Stimulated activated naive CD8-positive, alpha-beta T cell treated with anti-CD3 and anti-CD28 coated beads, Interleukin-15, Interleukin-2, amounts not matched to agents 100 ng/mL and 50 ng/mL, for 24 hours (primary cell): ENCODE results near the gene RGMA.

Experiments used
- H3K27ac Mint-ChIP-seq: one replicate; pipeline ENCODE4 v1.8.0; 2021; ENCODE audit warnings: mild to moderate bottlenecking, mixed read lengths
- H3K27me3 Mint-ChIP-seq: one replicate; pipeline ENCODE4 v1.8.0; 2021; ENCODE audit warnings: mixed read lengths
- H3K36me3 Mint-ChIP-seq: one replicate; pipeline ENCODE4 v1.8.0; 2021; ENCODE audit warnings: low read depth, mixed read lengths
- H3K4me1 Mint-ChIP-seq: one replicate; pipeline ENCODE4 v1.8.0; 2021; ENCODE audit warnings: low read depth, mixed read lengths
- H3K4me3 Mint-ChIP-seq: one replicate; pipeline ENCODE4 v1.8.0; 2021; ENCODE audit warnings: mild to moderate bottlenecking, mixed read lengths
- H3K9me3 Mint-ChIP-seq: one replicate; pipeline ENCODE4 v1.8.0; 2021; ENCODE audit warnings: mixed read lengths

The RGMA gene

DNA sequence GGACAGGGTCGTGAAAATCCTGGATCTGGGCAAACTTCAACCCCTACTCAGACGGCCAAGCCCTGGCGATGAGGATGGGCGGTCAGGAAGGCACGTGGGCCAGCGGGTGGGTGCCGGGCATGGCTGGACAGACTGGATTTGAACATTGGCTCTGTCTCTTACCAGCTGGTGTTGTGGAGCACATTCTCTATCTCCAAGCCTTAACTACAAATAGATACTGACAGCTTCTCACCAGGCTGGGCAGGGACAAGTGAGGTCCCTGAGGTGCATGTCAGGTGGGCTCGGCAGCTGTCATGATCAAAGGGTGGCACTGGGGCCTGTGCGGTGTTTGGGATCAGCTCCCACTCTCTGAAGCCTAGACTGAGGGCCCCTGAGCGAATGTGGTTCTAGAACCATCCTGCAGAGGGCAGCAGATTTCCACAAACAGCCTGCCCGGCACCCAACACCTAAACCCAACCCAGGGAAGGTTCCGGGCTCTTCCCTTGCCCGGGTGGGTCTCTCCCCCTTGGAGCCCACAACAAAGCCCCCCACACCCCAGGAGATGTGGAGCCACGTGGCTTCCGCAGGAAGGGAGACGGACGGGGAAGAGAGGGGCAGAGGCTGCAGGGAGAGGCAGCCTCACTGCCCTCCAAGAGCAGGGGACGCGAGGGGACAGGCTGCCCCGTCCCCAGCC, 58.4 kb downstream of the RGMA start:
- Mint-ChIP-seq H3K27me3 (no peaks in the 10 kb centered on the region), H3K36me3 (peaks cover 18% of the 10 kb centered on the region), H3K27ac (no peak overlapping the region), H3K4me3 (no peak overlapping the region), H3K4me1 (peaks cover 34% of the 10 kb centered on the region), H3K9me3 (no peaks in the 10 kb centered on the region)

DNA sequence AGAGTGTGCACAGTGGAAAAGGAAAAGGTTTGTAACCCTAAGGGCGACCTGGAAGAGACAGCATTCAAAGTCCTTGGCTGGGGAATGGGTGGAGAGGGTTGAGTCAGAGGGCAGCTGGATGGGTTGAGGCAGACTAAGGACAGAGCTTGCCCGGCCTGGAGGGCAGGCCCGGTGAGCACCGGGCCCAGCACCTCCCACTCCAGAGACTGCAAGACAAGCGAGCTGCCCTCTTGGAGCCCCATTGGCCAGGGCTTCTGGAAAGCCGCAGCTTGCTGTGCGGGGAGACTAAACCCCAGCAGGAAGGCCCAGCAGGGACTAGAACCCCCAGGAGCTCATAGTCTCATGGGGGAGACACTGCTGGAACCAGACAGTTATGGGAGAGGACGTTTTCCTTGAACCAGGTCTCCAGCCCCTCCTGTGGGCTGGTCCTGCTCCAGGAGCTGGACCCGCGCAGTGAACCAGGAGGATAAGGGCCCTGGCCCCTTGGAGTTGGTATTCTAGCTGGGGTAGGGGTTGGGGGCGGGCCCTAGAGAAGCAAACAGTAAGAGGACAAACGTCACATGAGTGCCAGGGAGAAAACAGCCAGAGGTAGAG, 59.1 kb downstream of the RGMA start:
- Mint-ChIP-seq H3K27me3 (no peaks in the 10 kb centered on the region), H3K9me3 (no peaks in the 10 kb centered on the region), H3K27ac (peak overlapping the region; percentile 41), H3K4me1 (peaks cover 40% of the 10 kb centered on the region), H3K36me3 (peaks cover 25% of the 10 kb centered on the region), H3K4me3 (no peak overlapping the region)

DNA sequence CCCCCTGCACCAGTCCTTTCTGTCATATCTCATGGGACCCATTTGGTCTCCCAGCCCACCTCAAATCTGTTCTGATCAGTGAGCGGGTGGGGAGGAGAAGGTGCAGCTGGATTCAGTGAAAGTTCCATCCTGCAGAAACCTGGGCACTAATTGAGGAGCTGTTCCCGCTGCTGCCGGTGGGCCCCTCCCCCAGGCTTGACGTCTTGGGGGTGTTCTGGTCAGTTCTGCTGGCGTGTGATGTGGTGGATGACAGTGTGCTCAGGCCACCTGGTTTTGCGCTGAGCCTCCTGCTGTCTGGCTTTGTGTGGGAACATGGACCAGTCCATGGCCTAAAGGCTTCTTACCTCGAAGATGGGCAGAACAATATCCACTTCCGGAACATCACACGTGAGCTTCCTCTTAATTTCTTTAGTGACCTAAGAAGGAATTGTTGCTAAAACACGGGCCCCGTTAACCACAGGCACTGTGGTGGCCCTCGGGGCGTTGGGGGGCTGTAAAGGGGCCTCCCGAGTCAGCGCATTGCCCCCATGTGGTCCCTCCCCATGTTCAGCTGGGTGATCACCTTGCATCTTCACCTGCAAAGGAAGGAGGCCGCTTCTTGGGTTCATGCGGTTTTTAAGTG, 59.7 kb downstream of the RGMA start:
- no peak overlapping the region for H3K4me3 Mint-ChIP-seq

DNA sequence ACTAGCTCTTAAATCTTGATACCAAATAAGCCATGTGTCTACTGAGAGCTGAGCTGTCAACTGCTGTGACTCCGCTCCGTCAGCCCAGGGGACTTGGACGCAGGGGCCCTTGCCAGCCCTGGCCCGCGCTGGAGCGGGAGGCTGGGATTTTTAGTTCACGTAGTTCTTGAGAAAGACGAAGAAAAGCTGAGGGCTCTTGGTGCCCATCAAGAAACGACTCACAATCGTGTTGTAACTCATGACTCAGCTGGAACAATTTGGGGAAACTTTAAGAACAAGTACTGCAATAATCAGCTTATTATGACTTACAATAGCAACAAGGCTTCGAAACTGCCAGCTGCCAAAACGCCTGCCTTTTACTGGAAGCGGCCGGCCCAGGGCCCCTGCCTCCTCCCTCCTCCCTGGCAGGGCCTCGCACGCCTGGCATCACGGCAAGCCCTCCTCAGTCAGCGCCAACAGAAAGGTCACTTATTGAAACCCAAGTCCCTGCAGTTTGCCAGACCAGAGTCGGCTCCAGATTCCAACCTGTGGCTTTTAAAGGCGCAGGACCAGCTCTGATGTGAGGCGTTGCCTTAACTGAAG, 60.3 kb downstream of the RGMA start:
- H3K4me3 Mint-ChIP-seq, result no peak overlapping the region
- no peaks in the 10 kb centered on the region for H3K27me3 Mint-ChIP-seq
- peak overlapping the region; percentile 75 for H3K27ac Mint-ChIP-seq
- peaks cover 37% of the 10 kb centered on the region for H3K36me3 Mint-ChIP-seq
- H3K9me3 Mint-ChIP-seq, result no peaks in the 10 kb centered on the region
- peaks cover 53% of the 10 kb centered on the region for H3K4me1 Mint-ChIP-seq

More for the DNA sequence above, 59.7 kb downstream of the RGMA start:
- H3K27ac Mint-ChIP-seq, result peak overlapping the region; percentile 41
- no peaks in the 10 kb centered on the region for H3K9me3 Mint-ChIP-seq
- H3K4me1 Mint-ChIP-seq, result peaks cover 47% of the 10 kb centered on the region
- H3K36me3 Mint-ChIP-seq, result peaks cover 31% of the 10 kb centered on the region
- no peaks in the 10 kb centered on the region for H3K27me3 Mint-ChIP-seq

DNA sequence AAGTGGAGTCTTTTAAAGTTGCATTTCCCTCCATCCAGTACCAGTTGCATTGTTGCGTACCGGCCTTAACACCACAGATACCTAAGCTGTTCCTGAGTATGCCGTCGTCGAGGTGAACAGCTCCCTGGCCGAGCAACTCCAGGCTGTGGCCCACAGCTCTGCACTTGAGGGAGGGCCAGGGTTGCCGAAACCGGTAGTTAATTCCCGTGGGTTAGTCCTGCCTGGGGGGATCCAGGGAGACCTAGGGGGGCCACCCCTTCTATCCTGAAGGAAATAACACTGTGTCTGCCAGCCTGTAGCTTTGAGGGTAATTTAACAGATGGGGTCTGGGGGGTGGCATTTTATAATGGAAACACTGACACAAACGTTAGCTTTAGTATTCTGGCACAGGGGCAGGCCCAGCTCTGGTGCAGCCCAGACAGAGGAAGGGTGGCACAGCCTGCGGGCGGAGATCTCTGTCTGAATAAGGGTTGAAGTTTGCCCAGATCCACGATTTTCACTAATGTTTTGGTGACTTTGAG, 60.8 kb downstream of the RGMA start:
- Mint-ChIP-seq H3K4me1 (peaks cover 58% of the 10 kb centered on the region), H3K4me3 (no peak overlapping the region), H3K36me3 (peaks cover 42% of the 10 kb centered on the region), H3K27ac (peak overlapping the region; percentile 75), H3K9me3 (no peaks in the 10 kb centered on the region), H3K27me3 (no peaks in the 10 kb centered on the region)

DNA sequence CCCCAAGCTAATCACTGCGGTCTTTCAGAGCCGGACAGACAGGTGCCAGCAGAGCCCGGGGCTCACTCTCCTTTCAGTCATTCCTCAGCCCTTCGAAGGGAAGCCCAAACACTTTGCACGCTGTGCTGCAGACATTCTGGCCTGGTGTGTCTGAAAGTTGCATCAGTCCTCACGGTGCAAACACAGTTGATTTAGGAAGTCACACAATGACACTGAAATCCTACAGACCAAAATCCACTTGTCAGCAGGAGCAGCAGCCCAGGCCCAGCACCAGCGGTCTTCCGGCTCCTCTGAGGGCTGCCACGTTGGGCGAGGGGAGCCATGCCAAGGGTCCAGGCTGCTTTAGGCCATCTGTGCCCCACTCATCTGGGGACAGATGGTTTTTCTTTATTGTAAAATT, 61.6 kb downstream of the RGMA start:
- H3K27ac Mint-ChIP-seq, result no peak overlapping the region
- no peaks in the 10 kb centered on the region for H3K27me3 Mint-ChIP-seq
- no peaks in the 10 kb centered on the region for H3K9me3 Mint-ChIP-seq
- no peak overlapping the region for H3K4me3 Mint-ChIP-seq
- H3K4me1 Mint-ChIP-seq, result peaks cover 66% of the 10 kb centered on the region
- peaks cover 50% of the 10 kb centered on the region for H3K36me3 Mint-ChIP-seq

DNA sequence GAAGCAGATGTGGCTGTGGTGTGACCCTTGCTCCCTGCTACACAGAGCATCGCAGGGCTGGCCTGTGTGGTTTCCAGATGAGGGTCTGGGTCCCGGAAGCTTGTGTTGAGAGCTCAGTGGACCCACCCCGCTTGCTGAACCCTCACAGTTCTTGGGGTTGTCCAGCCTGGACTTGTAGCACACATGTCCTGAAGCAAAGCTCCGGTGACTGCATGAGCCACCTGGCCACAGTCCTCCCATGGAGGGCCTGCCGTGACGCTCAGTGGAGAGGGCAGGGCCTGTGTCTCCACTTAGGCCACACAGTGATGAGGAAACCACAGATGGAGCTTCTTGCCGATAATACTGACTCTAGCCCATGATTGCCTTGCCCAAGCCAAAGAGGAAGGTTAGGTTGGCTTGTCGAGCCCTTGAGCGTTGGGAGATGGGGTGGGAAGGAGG, 62.6 kb downstream of the RGMA start:
- H3K9me3 Mint-ChIP-seq, result no peaks in the 10 kb centered on the region
- no peak overlapping the region for H3K4me3 Mint-ChIP-seq
- H3K36me3 Mint-ChIP-seq, result peaks cover 60% of the 10 kb centered on the region
- H3K27ac Mint-ChIP-seq, result peak overlapping the region; percentile 88
- no peaks in the 10 kb centered on the region for H3K27me3 Mint-ChIP-seq
- peaks cover 76% of the 10 kb centered on the region for H3K4me1 Mint-ChIP-seq

DNA sequence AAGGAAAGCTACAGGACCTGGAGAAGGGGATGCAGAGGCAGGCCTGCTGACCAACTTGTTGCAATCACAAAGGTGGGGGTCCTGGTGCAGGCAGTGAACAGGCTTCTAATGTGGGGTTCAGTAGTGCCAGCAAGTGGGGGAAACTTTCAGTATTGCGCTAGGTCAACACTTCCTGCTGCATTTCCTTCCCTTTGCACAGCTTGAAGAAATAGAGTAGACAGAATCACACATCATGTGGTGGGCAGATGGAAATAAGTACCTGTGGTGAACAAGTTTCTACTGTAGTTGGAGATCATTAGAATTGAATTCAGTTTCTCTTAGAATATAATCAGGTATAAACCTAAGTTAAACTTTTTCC, 63.4 kb downstream of the RGMA start:
- peaks cover 82% of the 10 kb centered on the region for H3K4me1 Mint-ChIP-seq
- H3K36me3 Mint-ChIP-seq, result peaks cover 68% of the 10 kb centered on the region
- no peaks in the 10 kb centered on the region for H3K27me3 Mint-ChIP-seq
- no peaks in the 10 kb centered on the region for H3K9me3 Mint-ChIP-seq
- H3K4me3 Mint-ChIP-seq, result no peak overlapping the region
- H3K27ac Mint-ChIP-seq, result peak overlapping the region; percentile 88

DNA sequence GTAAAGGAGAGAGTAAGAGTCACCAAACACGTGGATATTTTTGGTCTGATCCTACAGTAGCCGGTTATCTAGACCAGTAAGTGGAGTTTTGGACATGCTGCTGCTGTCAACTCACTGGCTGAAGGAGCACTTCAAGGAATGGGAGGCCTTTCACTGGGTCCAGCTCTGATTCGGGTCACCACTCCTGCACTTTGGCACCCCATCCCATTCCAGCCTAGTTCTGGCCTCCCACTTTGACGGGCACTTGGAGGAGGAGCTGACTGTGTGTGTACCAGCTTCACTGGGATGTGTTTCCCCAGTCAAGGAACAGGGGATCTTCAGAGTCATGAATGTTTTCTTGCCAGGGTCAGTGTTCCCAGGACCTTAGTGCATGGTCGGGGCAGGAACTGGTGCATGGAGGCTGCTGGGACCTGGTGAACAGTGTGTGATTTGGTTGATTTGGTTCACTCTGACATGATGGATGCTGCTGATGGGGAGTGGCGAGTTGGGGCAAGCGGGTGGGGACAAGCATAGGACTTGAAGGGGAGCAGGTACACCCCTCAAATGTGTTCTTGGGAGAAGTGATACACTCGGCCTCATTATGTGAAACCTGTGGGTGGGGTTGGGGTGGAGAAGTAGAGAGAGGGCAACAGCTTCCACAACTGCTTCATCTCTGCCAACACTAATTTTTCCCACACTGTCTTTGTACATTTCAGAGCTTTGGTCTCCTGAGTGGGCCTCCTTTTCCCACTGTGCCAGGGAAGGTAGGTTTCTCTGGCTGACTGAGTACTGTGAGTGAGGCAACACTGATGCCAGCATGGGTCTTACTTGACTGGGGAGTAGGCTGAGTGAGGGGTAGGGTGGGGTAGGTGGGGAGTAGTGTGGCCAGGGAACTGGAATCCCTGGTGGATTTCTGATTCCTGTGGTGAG, 64.0 kb downstream of the RGMA start:
- H3K9me3 Mint-ChIP-seq, result no peaks in the 10 kb centered on the region
- H3K4me3 Mint-ChIP-seq, result peak overlapping the region; percentile 28
- H3K36me3 Mint-ChIP-seq, result peaks cover 74% of the 10 kb centered on the region
- peaks cover 84% of the 10 kb centered on the region for H3K4me1 Mint-ChIP-seq
- H3K27ac Mint-ChIP-seq, result peak overlapping the region; percentile 88
- no peaks in the 10 kb centered on the region for H3K27me3 Mint-ChIP-seq

DNA sequence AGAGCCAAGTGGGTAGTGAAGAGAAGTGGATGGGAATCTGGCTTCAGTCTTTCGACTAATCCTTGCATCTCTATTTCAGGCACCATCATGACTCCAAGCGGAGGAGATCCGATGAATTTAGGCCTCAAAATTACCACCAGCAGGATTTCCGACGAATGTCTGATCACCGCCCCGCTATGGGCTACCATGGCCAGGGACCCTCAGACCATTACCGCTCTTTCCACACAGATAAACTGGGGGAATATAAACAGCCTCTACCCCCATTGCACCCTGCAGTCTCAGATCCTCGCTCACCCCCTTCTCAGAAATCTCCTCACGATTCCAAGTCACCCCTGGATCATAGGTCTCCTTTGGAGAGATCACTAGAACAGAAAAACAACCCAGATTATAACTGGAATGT, 64.7 kb downstream of the RGMA start:
- no peak overlapping the region for H3K4me3 Mint-ChIP-seq
- peak overlapping the region; percentile 88 for H3K27ac Mint-ChIP-seq
- peaks cover 81% of the 10 kb centered on the region for H3K36me3 Mint-ChIP-seq
- peaks cover 84% of the 10 kb centered on the region for H3K4me1 Mint-ChIP-seq
- no peaks in the 10 kb centered on the region for H3K9me3 Mint-ChIP-seq
- H3K27me3 Mint-ChIP-seq, result no peaks in the 10 kb centered on the region

DNA sequence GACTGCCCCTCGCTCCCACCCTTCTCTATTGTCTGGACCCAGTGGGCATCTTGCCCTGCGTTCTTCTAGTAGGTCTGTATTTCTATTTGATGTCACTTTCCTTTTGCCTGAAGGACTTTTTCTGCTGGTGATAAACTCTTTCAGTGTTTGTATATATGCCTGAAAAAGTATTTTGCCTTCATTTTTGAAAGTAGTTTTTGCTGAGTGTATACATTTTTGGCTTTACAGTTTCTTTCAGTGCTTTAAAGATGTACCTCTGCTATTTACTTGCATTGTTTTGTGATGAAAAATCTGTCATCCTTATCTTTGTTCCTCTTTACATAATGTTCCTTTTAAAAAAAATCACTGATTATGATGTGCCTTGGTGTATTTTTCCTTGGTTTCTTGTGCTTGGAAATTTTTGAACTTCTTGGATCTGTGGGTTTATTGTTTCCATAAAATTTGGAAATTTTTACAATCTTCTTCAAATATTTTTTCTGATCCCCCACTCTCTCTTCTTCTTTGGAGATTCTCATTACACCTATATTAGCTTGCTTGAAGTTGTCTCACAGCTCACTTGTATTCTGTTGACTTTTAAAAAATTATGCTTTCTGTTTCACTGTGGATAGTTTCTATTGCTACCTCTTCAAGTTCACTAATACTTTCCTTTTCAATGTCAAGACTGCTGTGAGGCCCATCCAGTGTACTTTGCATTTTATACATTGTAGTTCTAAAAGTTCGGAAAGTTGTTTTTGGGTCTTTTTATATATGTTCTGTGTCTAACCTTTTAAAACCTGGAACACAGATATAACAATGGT, 67.8 kb downstream of the RGMA start:
- Mint-ChIP-seq H3K36me3 (peaks cover 96% of the 10 kb centered on the region), H3K27me3 (no peaks in the 10 kb centered on the region), H3K4me3 (peak overlapping the region; percentile 67), H3K4me1 (peaks cover 96% of the 10 kb centered on the region), H3K27ac (peak overlapping the region; percentile 91), H3K9me3 (no peaks in the 10 kb centered on the region)

DNA sequence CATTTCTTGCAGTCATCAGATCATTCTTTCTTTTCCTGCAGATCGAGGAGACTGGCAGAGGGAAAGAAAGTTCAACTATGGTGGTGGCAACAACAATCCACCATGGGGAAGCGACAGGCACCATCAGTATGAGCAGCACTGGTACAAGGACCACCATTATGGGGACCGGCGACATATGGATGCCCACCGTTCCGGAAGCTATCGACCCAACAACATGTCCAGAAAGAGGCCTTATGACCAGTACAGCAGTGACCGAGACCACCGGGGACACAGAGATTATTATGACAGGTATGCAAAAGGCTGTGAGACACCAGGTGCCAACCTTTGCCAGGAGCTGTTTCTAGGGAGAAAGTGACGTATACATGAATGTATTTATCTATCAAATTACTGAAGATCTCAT, 69.0 kb downstream of the RGMA start:
- no peaks in the 10 kb centered on the region for H3K27me3 Mint-ChIP-seq
- no peak overlapping the region for H3K4me3 Mint-ChIP-seq
- H3K4me1 Mint-ChIP-seq, result peaks cover 87% of the 10 kb centered on the region
- peaks cover 97% of the 10 kb centered on the region for H3K36me3 Mint-ChIP-seq
- H3K27ac Mint-ChIP-seq, result peak overlapping the region; percentile 49
- no peaks in the 10 kb centered on the region for H3K9me3 Mint-ChIP-seq

DNA sequence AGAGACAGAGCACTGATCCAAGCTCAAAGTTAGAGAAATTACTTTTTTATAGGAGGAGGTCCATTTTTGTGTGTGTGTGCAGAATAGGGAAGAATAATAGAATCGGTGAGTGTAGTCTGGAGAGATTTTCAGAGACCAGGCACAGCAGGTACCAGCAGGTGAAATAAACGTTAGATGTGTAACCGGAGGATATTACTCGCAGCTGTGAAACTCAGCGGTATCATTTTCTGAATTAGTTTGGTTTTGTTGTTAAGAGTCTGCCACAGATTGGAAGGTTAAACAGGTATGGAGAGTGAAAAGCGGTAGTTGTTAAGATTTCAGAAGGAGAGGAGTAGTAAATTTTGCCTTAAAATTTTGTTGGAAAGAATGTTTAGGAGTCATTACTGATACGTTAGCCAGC, 69.9 kb downstream of the RGMA start:
- H3K9me3 Mint-ChIP-seq, result no peaks in the 10 kb centered on the region
- no peaks in the 10 kb centered on the region for H3K27me3 Mint-ChIP-seq
- peaks cover 78% of the 10 kb centered on the region for H3K4me1 Mint-ChIP-seq
- peaks cover 97% of the 10 kb centered on the region for H3K36me3 Mint-ChIP-seq
- peak overlapping the region; percentile 89 for H3K27ac Mint-ChIP-seq
- peak overlapping the region; percentile 9 for H3K4me3 Mint-ChIP-seq

DNA sequence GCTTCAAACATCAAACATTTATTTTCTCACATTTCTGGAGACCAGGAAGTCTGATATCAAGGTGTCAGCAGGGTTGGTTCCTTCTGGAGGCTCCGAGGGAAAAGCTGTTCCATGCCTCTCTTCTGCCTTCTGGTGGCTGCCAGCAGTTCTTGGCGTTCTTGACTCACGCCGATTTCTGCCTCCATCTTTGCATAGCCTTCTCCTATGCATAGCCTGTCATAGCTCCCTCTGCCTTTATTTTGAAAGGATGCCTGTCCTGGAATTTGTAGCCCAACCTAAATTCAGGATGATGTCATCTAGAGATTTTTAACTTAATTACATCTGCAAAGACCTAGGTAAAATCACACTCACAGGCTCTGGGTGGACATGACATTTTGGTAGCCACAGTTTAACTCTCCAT, 70.4 kb downstream of the RGMA start:
- no peak overlapping the region for H3K4me3 Mint-ChIP-seq
- H3K27me3 Mint-ChIP-seq, result no peaks in the 10 kb centered on the region
- peaks cover 73% of the 10 kb centered on the region for H3K4me1 Mint-ChIP-seq
- H3K27ac Mint-ChIP-seq, result peak overlapping the region; percentile 89
- H3K36me3 Mint-ChIP-seq, result peaks cover 94% of the 10 kb centered on the region
- H3K9me3 Mint-ChIP-seq, result no peaks in the 10 kb centered on the region
